Measurements from ENCODE around the gene MYO9B.

DNA sequence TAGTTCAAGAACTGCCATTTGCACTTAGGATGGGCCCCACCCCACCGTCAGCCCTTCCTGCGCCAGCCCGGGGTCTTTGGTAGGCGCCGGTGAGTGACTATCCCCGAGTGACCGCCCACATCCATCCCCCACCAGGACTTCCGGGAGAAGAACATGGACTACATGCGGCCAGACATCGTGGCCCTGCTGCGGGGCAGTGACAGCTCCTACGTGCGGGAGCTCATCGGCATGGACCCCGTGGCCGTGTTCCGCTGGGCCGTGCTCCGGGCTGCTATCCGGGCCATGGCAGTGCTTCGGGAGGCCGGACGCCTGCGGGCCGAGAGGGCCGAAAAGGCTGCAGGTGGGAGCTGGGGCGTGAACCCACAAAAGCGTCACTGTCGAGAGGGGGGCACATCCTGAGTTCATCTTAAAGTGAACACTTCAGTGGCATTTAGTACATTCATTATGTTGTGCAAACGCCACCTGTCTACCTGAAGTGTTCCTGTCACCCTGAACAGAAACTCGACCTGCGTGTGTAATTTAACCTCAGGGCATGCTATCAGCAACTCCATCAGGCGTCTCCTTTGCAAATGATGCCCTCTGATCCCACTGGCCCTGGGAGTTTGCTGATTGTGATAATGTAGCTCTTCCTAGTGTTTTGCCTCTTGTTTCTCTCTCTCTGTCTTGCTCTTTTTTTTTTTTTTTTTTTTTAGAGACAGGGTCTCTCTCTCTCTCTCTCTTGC lies 97.2 kb downstream of the MYO9B start:
- TF ChIP-seq, protein P1, sequence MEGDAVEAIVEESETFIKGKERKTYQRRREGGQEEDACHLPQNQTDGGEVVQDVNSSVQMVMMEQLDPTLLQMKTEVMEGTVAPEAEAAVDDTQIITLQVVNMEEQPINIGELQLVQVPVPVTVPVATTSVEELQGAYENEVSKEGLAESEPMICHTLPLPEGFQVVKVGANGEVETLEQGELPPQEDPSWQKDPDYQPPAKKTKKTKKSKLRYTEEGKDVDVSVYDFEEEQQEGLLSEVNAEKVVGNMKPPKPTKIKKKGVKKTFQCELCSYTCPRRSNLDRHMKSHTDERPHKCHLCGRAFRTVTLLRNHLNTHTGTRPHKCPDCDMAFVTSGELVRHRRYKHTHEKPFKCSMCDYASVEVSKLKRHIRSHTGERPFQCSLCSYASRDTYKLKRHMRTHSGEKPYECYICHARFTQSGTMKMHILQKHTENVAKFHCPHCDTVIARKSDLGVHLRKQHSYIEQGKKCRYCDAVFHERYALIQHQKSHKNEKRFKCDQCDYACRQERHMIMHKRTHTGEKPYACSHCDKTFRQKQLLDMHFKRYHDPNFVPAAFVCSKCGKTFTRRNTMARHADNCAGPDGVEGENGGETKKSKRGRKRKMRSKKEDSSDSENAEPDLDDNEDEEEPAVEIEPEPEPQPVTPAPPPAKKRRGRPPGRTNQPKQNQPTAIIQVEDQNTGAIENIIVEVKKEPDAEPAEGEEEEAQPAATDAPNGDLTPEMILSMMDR (IDR thresholded peaks at IDR 0.05 in 8 of 11, conservative IDR thresholded peaks at IDR 0.05 in 3 of 11): no peak
- TF ChIP-seq POLR2AphosphoS5 (IDR thresholded peaks at IDR 0.05): peak in 1 of 3 donors; percentile 62

Measured in spleen (tissue), 7 donors.